ENCODE measurements around the gene FAM131C.

DNA sequence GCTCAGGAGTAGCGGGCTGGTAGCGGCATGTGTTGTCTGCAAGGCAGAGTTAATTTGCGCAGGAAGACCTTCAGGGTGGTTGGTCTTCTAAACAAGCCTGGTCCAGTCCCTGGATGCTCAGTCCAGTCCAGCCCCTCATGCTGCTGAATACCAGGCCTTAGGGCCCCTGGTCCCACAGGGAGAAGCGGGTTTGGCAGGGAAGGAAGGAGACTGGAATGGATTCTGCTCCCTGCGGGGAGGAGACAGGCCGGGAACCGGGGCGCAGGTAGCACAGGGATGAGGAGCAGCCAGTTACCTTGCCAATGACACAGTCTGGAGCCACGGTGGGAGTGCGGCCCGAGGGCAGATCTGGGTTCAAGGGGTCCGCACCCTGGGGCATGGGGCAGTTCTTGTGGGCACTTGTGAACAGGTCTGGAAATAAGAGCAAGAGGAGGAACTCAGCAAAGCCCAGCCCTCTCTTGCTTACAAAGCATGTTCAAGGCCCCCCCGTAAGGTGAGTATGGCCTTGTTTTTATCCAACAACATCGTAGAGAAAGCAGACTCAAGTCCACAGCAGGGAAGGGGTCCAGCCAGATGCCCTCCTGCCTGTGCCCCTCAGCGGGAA, 10.1 kb downstream of the FAM131C start:
- TF ChIP-seq CTCF (IDR thresholded peaks at IDR 0.05) = no peak
- TF ChIP-seq POLR2AphosphoS5 (IDR thresholded peaks at IDR 0.05) = no peak
- no peak for TF ChIP-seq EP300 (IDR thresholded peaks at IDR 0.05)
- no peak for TF ChIP-seq POLR2A (IDR thresholded peaks at IDR 0.05)

All from upper lobe of left lung (tissue), 4 donors.